Limb (tissue), 2 donors: Measurements from ENCODE around the gene ARID3B.

Source experiments
- DNase-seq, 2 donors: peaks; one replicate each; pipeline ENCODE4 v3.0.0-alpha.2; 2016; ENCODE audit errors: extremely low spot score in 2 of 2

Gene ARID3B

DNA sequence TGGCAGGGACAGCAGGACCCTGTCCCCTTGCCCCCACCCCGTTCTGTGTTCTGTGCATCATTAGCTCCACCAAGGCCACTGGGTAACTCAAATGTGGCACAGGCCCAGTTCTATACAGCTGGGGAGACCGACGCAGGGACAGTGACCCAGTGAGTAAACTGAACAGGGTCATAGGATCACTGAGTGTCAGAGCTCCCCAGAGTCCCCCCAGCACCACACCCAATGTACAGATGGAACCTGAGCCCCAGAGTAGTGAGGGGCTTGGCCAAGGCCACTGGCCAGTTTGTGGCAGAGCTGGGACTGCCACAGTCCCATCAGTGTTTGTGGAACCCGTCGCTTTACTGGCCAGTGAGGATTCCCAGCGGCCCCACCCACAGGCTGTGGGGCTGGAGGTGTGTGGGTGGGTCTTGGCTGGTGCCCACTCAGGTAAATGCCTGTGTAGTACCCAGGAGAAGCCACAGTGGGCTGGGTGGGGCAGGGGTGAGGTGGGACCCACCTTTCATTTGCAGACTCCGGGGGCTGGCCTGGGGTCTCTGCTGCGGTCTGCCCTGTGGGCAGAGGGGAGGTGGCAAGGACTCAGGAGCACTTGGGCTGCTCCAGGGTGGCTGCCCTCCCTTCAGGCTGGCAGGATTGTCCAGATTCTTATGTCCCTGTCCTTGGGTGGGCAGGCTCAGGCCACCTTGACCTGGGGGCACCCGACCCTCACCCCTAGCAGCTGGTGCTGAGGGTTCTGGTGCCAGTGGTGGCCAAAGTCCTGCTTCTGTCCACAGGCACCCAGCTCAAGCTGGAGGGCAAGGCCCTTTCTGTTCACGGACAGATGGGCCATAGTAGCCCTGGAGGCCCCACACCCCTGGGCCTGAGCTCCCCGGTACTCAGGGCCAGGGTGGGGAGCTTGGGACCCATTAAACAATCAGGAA, 63.0 kb downstream of the ARID3B start:
- no peak for DNase-seq

DNA sequence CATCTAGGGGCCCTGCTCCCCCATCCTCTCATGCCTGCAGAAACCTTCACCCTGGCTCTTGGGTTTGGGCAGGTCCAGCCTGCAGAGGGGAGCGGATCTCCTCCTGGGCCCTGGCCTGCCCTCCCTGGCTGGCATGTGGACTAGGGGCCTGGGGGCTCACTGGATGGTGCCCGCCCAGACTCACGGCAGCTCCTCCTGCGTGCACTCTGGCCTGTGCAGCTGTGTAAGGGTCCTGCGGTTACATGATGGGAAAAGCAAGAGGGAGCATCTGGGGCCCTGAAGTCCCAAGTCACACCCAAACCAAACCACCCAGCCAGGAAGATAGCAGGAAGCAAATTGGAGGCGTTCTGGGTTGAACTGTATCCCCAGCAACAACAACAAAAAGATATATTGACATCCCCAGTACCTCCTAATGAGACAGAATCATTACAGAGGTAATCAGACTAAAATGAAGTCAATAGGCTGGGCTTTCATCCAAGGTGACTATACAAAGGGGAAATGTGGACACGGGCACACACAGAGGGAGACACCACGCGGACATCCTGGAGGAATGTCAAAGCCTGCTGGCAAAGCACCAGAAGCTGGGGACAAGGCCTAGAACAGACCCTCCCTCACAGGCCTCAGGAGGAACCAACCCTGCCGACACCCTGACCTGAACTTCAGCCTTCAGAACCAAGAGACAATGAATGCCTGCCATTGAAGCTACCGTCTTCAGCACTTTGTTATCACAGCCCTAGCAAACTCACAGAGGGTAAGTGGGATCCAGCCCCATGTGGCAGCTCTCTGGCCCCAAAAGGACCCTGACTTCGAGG, 64.2 kb downstream of the ARID3B start:
- no peak for DNase-seq

DNA sequence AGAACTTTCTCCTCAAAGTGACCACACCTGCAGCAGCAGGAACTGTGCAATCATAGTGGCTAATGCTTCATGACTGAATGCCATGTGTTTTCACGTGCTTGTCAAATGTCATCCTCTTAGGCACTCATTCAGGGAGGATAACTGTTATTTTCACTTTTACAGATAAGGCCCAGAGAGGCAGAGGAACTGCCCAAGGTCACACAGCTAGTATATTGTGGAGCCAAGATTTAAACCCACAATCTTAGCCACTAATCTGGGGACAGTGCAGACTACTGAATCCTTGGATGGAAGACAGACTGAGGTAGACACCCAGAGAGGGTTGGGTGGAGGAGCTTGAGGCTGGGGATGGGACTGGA, 64.8 kb downstream of the ARID3B start:
- DNase-seq, result no peak

DNA sequence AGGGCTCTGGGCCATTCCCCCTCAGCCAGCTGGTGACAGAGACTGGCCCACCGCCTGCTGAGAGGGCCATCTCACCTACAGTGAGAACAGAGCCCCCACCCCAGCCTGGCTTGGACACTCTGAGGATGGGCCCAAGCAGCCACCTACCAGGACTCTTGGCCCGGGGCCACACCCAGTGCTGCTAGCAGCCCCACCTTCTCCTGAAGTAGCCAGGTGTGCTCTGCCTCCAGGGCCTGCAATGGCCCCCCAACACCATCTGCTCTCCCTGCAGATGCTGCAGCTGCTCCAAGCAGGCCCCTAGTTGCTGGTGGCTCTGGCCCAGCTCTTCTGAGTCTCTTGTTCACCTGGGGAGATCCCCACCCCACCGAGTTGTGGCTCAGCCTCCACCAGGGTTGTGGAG, 67.8 kb downstream of the ARID3B start:
- no peak for DNase-seq

DNA sequence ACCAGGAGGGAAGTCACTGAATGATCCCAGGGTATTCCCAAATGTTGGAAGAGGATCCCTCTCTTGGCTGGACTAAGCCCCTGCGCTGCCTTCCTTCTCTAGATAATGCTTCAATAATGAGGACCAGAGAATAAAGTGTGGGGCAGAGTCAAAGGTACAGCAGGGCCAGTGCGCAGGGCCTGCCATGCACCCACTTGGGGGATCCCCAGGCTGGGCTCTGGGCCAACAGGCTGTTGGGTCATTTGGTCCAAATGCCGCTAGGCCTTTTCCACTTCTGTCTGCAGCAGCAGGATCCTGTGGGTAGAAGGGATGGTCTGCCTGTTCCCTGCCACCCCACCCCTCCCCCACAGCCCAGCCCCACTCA, 68.9 kb downstream of the ARID3B start:
- no peak for DNase-seq

DNA sequence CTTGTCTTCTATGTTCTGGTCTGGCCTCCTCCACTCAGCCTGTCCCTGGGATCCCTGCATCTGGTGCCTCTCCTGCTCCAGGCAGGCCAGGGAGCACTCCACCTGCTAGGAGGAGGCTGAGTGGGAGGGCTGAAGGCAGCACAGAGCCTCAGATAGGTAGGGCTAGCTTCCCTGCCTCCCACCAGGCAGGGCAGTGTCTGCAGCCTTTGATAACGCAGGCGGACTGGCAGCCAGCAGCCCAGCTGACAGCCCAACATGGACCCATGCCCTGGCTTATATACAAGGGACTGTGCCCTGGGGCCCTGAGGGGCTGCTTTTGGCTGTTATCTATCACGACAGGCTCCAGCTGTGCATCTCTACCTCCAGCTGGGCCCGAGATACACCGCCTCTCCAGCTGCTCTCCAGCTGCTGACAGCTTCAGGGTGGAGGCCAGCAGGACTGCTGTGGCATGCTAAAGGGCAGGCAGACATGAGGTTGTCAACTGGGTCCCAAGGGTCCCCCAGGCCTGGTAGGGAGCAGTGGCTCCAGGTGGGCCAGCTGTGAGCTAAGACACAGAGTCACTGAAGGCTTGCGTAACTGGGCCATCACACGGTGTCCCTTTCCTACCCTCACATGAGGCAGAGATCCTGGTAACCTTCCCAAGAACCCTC, 69.4 kb downstream of the ARID3B start:
- DNase-seq, result peak; percentile 57 to 59

- no peak for DNase-seq
These were observed 70.3 kb downstream of the ARID3B start for GRCh38 chr15:74611341-74611740.

- no peak for DNase-seq
These were observed 70.8 kb downstream of the ARID3B start for GRCh38 chr15:74611834-74612233.

GRCh38 chr15:74612677-74613076, 71.7 kb downstream of the ARID3B start:
- DNase-seq, result no peak

GRCh38 chr15:74613089-74613952, 72.3 kb downstream of the ARID3B start:
- no peak for DNase-seq

DNA sequence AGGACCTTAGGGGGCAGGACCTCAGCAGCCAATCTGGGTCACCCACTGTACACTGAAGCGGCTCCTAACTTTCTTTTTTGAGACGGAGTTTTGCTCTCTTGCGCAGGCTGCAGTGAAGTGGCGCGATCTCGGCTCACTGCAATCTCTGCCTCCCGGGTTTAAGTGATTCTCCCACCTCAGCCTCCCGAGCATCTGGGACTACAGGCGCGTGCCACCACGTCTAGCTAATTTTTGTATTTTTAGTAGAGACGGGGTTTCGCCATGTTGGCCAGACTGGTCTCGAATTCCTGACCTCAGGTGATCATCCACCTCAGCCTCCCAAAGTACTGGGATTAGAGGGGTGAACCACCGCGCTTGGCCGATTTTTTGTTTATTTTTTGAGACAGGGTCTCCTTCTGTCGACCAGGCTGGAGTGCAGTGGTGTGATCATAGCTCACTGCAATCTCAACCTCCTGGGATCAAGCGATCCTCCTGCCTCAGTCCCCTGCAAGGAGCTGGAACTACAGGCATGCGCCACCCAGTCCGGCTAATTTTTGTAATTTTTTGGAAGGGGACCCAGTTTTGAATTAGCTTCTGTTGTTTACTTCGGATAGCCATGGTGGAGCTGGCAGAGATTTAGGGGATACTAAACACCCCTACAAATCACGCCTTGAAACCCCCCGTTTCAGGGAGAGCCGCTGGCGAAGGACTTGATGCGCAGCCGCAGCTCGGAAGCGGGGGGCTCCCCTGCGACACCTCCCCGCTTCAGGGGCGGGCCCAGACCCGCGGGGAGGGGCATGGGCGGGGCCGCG, 73.1 kb downstream of the ARID3B start:
- no peak for DNase-seq

DNA sequence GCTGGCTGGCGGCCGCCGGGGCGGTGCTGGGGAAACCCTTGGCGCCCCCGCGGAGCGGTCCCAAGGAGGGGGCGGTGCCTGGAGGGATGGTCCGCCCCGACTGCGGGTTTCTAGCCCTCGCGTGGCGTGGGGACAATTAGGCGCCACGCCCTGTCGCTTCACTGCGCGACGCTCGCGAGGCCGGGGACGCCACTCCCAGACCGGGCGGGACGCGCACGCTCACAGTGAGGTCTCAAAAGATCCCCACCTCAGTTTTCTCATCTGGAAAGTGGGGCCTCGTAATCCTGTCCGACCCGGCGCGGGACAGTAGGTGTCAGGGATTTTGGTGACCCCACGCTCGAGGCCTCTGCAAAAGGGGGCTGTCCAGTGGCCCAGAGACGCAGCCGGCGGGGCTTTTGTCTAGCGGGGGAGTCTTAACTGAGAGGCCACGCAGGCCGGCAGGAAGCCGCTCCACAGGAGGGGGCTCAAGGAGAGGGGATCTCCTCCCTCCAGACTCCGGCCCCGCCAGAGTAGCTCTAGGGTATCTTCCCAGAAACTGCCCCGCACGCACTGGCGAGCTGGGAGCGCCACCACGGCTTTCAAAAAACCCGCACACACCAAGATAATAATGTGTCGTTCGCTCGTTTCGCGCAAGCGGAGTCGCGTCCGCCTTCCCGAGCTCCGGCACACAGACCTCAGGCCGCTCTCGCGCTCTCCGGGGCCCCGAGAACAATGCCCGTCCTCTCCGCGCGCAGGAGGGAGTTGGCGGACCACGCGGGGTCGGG, 73.9 kb downstream of the ARID3B start:
- DNase-seq, result peak; percentile 87 to 92

DNA sequence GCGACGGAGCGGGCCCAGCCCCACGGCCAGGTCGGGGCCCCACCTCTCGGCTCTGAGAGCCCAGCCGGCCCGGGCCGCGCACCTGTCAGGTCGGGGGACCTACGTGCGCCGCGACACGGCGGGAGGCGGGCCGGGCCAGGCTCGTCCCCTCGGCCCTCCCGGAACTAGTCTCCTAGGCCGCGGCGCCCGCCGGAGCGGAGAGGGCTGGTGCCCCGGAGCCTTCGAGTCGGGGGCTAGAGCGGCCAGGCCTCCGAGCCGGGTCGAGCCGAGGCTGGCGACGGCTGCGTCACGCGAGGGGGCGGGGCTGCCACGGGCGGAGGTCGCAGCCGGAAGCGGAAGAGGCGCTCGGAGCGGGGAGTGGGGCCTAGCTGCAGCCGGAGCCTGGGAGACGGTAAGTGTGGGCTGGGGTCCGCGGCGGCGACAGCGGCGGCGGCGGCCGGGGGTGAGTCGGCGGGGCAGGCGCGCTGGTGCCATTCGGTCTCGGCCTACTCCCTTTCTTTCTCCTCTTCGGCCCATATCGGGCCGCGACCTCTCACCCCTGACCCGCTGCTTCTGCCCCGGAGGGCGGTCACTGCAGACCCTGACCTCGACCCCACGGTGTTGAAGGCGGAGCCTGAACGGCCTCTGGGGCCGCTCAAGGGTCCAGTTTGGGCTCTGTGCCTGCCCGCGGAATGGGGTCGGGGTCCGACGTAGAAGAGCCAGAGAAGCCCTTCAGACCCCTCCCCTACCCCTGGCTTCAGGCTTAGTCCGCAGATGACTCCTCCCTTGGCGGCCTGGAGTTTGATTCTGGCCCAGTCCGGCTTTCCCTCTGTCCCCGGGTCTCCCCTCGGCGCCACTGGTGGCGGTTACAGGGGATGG, 74.7 kb downstream of the ARID3B start, which contains the start of gene CLK3:
Gene CLK3 (plus strand): TSS at position 329 of the 858 bp plus-strand sequence. CDS start 3,361 bp downstream, outside the sequence.
- DNase-seq, result peak; percentile 96 to 99

- DNase-seq, result peak in 1 of 2 donors; percentile 66
These were observed 75.4 kb downstream of the ARID3B start for GRCh38 chr15:74616366-74616939.

DNA sequence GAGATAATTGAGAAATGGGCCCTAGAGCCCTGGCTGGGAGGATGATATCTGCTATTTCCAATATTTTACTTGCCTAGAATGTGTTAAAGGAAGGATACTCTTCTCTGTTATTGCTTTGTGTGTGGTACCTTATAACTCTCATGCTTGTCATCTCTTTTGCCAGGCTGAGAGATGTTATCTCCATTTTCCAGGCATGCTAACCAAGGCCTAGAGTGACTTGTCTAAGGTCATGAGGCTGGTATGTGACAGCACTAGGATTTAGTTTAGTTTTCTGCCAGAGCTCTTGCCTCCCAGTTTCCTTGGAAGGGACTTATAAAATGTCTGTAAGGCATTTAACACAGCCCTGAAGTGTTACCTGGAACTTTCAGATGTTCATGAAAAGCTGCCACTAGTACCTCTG, 76.0 kb downstream of the ARID3B start:
- no peak for DNase-seq

DNA sequence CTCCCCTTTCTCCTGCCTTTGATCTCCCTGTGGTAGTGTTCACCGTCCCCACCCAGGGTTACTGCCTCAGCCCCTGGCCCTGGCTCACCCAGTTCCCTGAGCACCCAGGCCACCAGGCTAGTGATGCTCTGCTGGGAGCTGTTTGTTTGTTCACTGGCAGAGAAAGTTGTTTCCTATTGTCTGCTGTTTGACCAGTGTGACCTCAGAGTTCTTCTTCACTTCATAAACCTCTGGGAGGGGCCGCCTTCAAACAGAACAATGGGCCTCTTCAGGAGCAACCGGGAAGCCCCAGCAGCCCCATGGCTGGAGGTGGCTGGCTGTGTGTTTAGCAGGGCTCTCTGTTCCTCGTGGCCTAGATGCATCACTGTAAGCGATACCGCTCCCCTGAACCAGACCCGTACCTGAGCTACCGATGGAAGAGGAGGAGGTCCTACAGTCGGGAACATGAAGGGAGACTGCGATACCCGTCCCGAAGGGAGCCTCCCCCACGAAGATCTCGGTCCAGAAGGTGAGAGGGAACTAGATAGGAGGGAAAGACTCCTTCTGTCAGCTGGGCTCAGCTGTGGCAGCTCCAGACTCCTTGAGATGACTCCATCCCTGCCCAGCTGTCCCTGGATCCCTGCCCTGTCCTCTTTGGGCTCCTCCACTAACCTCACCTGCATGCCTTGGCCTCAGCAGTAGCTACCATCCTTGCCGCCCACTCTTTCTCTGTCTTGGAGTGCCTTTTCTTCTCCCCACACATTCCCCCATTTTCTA, 78.0 kb downstream of the ARID3B start:
- DNase-seq, result no peak

- peak in 1 of 2 donors; percentile 21 for DNase-seq
These were observed 79.1 kb downstream of the ARID3B start for GRCh38 chr15:74619916-74620635.
